GM12878 (cell line): ENCODE data around the gene CEACAM1.

Experiments used
- FOS ChIP-seq: IDR thresholded peaks from 3 replicates; pipeline ENCODE4 v1.6.1; 2011; ENCODE audit warnings: borderline replicate concordance; ENCODE audit not compliant: insufficient read length; ENCODE audit errors: extremely low read depth
- JUNB ChIP-seq: IDR thresholded peaks from 2 replicates; pipeline ENCODE4 v1.6.1; 2016; ENCODE audit warnings: antibody characterized with exemption, mild to moderate bottlenecking
- NBN ChIP-seq: fragments of 450-650 bp; IDR thresholded peaks from 2 replicates; pipeline ENCODE4 v1.6.1; 2016
- PAX5 ChIP-seq: IDR thresholded peaks from 2 replicates; pipeline ENCODE4 v1.6.1; 2011; ENCODE audit warnings: low read depth, low read length, borderline replicate concordance
- POLR2AphosphoS2 ChIP-seq: IDR thresholded peaks from 2 replicates; pipeline ENCODE4 v1.6.1; 2011; ENCODE audit warnings: low read depth, mild to moderate bottlenecking, low read length, improper control_type of control experiment, moderate library complexity
- POLR2AphosphoS5 ChIP-seq: IDR thresholded peaks from 2 replicates; pipeline ENCODE4 v1.6.1; 2011; ENCODE audit warnings: mild to moderate bottlenecking, low read length, inconsistent platforms
- SP1 ChIP-seq: IDR thresholded peaks from one replicate; pipeline ENCODE4 v1.6.1; 2011; ENCODE audit warnings: low read depth, low read length
- TCF12 ChIP-seq: IDR thresholded peaks from 2 replicates; pipeline ENCODE4 v1.6.1; 2011; ENCODE audit warnings: low read depth, mild to moderate bottlenecking, low read length
- TF ChIP-seq, protein P1 (sequence below): fragments of 450-650 bp; IDR thresholded peaks from 2 replicates; pipeline ENCODE4 v1.6.1; 2017; ENCODE audit warnings: mild to moderate bottlenecking
- TF ChIP-seq, protein P2 (sequence below): IDR thresholded peaks from 2 replicates; pipeline ENCODE4 v1.6.1; 2012; ENCODE audit warnings: mild to moderate bottlenecking, low read depth, low read length

DNA sequence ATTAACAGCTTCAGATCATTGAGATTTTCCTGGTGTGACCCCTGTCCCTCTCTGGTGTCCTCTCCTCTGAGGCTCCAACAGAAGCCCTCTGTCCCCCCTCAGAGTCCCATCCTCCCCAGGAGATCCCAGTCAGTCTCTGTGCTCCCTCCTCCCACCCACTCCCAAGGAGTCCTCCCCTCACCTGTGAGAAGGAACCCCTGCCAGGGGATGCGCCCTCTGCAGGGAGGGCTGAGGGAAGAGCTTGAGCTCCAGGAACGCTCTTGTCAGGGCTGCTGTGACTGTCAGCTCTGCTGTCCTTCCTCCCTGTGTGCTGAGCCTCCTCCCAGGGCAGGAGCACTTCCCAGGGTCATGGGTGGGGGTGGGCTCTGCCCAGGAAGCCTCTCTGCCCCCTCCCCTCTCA is 33.2 kb upstream of the CEACAM1 start:
- TF ChIP-seq TCF12: no peak
- TF ChIP-seq SP1: no peak
- TF ChIP-seq JUNB: no peak
- TF ChIP-seq POLR2AphosphoS5: no peak
- no peak for TF ChIP-seq NBN
- TF ChIP-seq FOS: no peak
- TF ChIP-seq PAX5: no peak
- TF ChIP-seq, protein P1, sequence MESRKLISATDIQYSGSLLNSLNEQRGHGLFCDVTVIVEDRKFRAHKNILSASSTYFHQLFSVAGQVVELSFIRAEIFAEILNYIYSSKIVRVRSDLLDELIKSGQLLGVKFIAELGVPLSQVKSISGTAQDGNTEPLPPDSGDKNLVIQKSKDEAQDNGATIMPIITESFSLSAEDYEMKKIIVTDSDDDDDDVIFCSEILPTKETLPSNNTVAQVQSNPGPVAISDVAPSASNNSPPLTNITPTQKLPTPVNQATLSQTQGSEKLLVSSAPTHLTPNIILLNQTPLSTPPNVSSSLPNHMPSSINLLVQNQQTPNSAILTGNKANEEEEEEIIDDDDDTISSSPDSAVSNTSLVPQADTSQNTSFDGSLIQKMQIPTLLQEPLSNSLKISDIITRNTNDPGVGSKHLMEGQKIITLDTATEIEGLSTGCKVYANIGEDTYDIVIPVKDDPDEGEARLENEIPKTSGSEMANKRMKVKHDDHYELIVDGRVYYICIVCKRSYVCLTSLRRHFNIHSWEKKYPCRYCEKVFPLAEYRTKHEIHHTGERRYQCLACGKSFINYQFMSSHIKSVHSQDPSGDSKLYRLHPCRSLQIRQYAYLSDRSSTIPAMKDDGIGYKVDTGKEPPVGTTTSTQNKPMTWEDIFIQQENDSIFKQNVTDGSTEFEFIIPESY: no peak
- TF ChIP-seq, protein P2, sequence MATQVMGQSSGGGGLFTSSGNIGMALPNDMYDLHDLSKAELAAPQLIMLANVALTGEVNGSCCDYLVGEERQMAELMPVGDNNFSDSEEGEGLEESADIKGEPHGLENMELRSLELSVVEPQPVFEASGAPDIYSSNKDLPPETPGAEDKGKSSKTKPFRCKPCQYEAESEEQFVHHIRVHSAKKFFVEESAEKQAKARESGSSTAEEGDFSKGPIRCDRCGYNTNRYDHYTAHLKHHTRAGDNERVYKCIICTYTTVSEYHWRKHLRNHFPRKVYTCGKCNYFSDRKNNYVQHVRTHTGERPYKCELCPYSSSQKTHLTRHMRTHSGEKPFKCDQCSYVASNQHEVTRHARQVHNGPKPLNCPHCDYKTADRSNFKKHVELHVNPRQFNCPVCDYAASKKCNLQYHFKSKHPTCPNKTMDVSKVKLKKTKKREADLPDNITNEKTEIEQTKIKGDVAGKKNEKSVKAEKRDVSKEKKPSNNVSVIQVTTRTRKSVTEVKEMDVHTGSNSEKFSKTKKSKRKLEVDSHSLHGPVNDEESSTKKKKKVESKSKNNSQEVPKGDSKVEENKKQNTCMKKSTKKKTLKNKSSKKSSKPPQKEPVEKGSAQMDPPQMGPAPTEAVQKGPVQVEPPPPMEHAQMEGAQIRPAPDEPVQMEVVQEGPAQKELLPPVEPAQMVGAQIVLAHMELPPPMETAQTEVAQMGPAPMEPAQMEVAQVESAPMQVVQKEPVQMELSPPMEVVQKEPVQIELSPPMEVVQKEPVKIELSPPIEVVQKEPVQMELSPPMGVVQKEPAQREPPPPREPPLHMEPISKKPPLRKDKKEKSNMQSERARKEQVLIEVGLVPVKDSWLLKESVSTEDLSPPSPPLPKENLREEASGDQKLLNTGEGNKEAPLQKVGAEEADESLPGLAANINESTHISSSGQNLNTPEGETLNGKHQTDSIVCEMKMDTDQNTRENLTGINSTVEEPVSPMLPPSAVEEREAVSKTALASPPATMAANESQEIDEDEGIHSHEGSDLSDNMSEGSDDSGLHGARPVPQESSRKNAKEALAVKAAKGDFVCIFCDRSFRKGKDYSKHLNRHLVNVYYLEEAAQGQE: no peak
- TF ChIP-seq POLR2AphosphoS2: no peak
